T-helper 2 cell (primary cell): ENCODE results near the gene ZMYM5.
"Not testable (repeated sequence)": the region's sequence is repeated elsewhere in the genome, so short reads cannot be mapped to it uniquely, and the experiment has no call there.

Experiments used
- DNase-seq, 5 experiments: peaks; one replicate each; pipeline versions ENCODE4 v3.0.0 to v3.0.0-alpha.2; 2012 to 2022
- total RNA-seq, 2 donors: gene quantifications; one replicate each; lab custom pipeline; 2026; lab: John Stamatoyannopoulos, UW

ZMYM5 gene
- 40.2 to 71.6 reads per million in 2 donors for total RNA-seq

DNA sequence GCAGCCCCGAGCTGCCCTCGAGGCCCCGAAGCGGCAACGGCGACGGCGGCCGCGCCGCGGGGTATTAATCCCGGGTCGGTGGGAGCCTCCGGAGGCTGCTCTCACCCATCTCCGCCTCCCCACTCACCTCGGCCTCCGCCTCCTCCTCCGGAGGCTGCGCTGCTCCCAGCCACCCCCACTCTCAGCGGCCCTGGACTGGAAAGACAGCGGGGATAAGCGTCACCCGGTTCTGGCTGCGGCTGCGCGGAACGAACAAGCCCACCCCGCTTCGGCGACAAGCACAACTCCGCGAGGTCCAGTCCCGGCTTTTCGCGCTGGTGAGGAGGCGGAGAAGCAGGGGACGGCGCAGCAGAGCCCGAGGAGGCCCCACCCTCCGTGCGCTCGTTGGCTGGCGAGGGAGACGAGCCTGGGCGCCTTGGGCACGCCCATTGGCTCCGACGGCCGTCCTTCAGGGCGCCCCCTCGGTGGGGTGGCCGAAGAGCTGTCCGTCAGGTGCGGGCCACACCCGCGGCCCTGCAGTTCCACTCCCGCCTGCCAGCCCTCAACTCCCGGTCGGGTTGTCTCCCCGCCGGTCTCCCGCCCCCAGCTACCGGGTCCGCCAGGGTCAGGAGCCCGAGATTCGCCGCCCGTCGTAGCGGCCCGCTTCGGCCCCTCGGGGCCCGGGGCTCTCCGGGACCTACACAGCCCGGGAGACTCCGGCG lies at the start of gene ZMYM5:
Gene ZMYM5 (minus strand): TSS at position 327 of the 701 bp plus-strand sequence. CDS start 11,469 bp downstream, outside the sequence.
- peak; percentile 82 to 99 (median 93) for DNase-seq

DNA sequence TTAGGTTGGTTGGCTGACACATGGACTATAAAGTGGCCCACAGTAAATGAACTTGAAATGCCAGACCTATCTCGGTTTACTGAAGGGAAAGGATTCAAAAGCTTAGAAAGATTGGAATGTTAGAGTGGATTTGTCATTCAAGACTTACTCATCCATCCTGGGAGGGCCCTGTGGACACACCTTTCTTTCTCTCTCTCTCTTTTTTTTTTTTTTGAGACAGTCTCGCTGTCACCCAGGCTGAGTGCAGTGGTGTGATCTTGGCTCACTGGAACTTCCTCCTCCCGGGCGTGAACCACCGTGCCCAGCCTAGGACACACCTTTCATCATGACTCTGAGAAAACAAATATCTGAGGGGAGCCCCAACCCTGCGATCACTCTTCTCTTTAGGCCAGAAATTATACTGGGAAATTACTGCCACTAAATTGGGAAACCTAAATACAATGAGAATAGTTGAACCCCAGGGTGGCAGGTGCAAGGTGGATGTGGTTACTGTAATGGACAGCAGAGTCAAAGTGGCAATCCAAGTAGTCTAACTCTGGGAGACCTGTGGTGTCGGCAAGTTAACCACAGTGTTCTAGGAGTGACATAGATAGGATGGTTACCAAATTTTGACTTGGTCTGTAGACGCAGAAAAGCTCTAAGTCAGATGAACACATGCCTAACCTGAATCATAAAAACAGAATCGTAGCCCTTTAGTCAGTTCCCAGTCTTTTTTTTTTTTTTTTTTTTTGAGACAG lies 47.1 kb upstream of the ZMYM5 start:
- DNase-seq: peak in 1 of 5 experiments; percentile 2

DNA sequence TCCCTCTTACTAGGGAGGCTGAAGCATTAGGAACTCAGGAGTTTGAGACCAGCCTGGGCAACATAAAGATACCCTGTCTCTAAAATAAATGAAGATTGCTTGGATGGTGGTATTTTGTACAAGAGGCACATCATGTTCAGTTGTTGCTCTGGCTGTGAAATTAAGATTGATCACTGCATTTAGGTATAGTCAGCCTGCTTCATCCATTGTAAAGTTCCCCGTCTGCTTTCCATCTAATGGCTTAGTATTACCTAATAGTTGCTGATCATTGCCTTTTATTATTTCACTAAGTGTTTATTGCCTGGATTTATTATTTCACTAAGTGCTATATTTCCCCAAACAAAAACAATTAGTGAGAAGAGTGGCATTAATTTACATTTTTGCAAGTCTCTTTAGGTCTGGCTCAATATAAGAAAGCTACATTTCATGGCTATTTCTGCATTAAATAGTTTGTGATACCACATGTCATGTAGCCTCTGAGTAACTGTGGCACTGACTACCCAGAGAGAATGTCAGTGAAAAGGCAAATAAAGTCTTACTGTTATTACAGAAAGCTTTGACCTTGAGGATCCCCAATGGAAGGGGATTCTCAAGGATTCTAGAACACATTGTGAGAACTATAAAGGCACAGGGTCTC lies 45.0 kb upstream of the ZMYM5 start:
- DNase-seq: no peak

DNA sequence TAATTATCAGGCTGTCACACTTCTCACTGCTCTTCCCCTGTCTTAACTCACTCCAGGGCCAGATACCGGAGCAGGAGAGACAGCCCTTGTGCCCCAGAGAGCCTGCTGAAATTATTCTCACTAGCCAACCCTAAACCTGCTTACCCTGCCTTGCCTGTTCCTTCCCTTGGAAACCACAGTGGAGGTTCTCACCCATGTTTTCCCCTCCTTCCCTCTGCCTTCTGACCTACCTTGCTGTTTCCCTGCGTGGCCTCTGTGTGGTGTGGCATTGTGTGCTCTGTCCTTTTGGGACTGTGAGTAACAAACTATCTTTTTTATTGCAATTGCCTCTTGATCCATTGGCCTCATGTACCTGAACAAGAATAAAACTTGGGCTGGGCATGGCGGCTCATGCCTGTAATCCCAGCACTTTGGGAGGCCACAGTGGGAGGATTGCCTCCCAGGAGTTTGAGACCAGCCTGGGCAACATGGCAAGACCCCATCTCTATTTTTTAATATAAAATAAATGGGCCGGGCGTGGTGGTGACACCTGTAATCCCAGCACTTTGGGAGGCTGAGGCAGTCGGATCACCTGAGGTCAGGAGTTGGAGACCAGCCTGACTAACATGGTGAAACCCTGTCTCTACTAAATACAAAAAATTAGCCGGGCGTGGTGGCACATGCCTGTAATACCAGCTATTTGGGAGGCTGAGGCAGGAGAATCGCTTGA lies 42.2 kb upstream of the ZMYM5 start:
- not testable (repeated sequence) for DNase-seq

DNA sequence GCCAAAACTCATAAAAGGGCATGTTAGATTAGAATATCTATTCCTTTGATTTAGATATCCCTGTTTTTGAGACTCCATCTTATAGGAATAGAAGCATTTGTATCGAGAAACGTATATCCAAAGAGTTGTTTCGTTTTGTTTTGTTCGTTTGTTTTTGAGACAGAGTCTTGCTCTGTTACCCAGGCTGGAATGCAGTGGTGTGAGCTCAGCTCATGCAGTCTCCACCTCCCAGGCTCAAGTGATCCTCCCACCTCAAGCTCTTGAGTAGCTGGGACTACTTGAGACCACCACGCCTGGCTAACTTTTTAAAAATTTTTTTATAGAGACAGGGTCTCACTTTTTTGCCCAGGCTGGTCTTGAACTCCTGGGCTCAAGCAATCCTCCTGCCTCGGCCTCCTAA lies 26.6 kb upstream of the ZMYM5 start:
- no peak for DNase-seq

DNA sequence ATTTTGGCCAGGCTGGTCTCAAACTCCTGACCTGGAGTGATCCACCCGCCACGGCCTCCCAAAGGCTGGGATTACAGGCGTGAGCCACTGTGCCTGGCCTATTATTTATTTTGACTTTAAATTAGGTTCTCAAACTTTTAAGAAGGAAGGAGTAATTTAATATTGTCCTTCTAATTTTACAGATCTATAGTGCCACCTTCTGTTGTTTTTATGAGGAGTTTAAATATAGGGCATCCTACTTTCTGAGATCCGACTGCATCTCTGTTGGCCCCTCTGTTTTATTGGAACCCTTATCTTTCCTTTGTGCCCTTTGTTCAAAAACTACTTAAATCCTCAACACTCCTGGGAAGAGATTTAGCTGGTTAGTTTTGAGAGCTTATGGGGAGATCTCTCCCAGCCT lies 25.4 kb upstream of the ZMYM5 start:
- DNase-seq: peak in 1 of 5 experiments; percentile 17

DNA sequence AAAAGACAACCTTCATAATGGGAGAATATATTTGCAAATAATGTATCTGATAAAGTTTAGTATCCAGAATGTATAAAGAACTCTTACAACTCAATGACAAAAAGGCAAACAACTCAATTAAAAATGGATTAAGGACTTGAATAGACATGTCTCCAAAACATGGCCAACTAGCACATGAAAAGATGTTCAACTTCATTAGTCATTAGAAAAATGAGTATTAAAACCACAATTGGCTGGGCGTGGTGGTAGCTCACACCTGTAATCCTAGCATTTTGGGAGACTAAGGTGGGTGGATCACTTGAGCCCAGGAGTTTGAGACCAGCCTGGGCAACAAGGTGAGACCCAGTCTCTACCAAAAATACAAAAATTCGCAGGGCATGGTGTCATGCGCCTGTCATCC lies 18.8 kb upstream of the ZMYM5 start:
- no peak for DNase-seq

DNA sequence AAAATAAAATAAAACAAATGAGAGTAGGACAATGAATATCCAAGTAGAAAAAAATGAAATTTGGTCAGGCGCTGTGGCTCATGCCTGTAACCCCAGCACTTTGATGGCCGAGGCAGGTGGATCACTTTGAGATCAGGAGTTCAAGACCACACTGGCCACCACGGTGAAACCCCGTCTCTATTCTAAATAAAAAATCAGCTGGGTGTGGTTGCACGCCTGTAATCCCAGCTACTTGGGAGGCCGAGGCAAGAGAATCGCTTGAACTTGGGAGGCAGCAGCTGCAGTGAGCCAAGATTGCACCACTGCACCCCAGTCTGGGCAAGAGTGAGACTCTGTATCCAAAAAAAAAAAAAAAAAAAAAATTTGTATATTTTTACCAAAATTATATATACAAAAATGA lies 18.2 kb upstream of the ZMYM5 start:
- no peak for DNase-seq

DNA sequence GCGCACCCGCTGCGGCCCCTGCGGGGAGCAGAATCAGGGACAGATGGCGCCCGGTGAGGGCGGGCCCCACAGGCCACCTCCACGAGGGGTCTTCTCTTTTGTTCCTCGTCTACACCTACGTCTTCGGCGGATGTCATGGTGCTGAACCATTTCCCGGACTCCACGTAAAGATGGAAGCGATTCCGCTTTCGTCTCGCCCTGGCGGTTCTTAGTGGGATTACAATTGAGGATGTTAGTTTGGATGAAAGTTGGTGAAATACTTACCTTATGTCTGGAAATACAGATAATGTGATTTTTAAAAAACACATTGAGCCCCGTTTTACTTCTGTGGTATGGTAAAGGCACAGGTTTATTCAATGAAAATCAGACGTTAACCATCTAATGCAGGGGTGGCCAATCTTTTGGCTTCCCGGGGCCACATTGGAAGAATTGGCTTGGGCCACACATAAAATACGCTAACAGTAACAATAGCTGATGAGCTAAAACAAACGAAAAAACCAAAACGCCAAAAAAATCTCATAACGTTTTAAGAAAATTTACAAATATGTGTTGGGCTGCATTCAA lies 1.4 kb upstream of the ZMYM5 start:
- DNase-seq: peak in 3 of 5 experiments; percentile 58 to 87 (median 68)

DNA sequence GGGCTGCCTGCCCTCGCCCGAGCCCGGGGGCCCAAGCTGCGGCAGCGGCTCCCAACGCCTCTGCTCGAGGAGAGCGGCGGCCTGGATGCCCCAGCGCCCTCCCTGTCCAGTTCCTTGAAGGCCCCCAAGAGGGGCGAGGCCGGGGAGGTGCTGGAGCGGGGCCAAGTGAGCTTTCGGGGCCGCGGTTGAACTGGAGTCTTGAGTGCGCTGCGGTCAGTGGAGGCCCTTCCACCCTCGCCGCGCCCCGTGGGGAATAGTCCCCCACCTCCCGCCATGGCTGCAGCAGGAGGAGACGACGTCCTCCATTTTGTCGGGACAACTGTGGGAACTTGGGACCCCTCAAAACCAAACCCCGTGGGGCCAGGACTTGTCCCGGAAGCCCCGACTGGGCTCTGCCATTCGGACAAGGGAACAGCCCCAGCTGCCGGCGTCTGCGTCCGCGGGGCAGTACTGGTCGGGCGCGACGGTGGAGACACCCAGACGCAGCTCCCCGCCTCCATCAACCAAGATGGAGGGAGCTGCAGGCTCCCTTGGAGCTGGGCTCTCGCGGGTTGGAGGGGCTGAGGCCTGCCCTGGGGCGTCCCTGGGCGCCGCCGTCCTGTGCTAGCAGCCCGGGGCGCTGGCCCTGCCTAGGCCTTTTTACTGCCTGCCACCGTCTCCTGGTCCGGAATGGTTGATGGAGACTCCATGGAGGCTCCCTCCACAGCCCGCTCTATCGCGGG lies 736 bp upstream of the ZMYM5 start:
- peak; percentile 34 to 79 (median 56) for DNase-seq

DNA sequence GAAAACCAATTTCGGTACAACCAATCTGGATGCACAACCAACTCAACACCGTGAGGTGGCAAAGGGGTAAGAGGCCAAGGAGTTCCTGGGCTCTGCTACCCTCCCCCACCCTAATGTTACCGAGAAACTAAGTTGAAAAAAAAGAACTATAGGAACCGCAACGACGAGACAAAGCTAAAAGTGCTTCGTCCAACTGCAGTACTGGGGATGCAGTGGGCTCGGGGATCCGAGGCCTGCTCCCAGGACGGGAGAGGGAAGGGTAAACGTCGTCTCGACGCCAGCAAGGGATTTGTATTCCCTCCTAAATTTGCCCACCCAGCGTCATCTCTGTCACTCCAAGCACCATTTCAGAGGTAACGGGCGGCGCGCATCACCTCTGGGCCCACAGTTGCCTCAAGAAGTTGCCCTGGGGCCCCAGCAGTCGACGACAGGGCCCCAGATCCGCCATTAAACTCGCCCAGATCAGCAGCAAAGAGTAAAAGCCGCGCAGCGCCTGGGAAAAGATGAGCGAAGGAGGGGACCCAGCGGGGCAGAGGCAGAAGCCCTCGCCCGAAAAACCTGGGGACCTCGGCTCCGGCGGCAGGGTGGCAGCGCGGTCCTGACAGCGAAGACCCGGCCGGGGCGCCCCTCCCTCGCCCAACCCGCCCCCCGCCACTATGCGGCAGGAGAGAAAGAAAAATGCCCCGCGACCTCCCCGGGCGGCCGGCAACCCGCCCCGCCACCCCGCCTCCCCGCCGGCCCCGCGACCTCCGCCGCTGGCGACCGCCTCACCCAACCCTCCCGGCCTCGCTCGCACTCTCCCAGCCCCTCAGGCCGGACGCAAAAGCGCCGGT lies 752 bp downstream of the ZMYM5 start:
- peak; percentile 17 to 77 (median 30) for DNase-seq

DNA sequence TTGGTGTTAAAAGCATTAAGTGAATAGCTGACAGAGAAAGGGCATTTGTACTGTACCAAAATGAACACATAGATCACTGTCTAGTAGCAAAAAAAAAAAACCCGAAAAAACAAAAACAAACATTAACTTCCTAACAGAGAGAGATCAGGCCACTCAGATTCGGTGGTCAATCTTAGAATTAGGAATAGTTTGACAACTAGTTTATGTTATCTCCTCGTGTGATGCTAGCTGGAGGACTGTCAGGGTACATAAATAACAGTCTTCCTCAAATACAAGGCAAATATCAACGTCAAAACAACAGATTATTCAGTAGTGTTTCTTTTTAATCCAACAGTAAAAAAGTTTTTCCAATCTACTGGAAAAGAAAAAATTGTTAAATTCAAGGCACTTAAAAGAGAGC lies 1.7 kb downstream of the ZMYM5 start:
- DNase-seq: no peak

DNA sequence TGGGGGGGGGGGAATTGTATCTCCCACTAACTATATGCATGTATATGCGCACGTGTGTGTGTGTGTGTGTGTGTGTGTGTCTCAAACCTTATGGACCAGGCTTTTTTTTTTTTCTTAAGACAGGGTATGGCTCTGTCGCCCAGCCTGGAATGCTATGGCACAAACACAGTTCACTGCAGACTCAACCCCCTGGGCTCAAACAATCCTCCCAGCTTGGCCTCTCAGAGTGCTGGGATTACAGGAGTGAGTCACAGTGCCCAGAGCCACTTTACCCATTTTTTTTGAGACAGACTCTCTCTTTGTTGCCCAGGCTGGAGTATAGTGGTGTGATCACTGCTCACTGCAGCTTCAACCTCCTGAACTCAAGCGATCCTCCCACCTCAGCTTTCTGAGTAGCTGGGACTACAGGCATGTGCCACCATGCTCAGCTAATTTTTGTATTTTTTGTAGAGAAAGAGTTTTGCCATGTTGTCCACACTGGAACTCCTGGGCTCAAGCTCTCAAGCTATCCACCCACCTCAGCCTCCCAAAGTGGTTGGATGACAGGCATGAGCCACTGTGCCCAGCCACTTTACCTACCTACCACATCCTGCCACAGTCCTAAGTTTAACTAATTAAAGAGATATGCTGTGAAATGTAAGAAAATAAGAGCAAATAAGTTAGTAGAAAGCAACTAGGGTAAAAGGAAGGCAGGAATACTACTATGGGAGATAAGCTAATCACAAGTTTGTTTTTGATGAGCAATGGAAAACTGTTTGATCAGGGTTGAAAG lies 2.4 kb downstream of the ZMYM5 start:
- DNase-seq: peak in 1 of 5 experiments; percentile 71

DNA sequence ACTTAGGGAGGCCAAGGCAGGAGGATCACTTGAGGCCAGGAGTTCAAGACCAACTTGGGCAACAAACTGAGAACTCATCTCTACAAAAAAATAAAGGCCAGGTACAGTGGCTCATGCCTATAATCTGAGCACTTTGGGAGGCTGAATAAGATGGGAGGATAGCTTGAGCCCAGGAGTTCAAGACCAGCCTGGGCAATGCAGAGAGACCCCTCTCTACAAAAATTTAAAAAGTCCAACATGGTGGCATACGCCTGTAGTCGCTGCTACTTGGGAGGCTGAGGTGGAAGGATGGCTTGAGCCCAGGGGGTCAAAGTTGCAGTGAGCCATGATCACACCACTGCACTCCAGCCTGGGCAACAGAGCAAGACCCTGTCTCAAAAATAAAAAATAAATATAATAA lies 5.8 kb downstream of the ZMYM5 start:
- DNase-seq: not testable (repeated sequence)

DNA sequence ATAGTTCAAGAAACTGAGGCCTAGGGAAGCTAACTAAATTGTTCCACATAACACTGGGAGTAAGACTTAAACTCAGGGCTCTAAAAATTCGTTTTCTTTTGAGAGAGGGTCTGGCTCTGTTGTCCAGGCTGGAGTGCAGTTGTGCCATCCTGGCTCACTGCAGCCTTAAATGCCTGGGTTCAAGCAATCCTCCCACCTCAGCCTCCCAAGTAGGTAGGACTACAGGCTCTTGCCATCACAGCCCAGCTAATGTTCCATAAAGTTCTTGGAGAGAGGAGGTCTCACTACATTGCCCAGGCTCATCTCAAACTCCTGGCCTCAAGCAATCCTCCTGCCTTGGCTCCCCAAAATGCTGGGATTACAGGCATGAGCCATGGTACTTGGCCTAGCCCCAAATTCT lies 10.7 kb downstream of the ZMYM5 start:
- DNase-seq: no peak

DNA sequence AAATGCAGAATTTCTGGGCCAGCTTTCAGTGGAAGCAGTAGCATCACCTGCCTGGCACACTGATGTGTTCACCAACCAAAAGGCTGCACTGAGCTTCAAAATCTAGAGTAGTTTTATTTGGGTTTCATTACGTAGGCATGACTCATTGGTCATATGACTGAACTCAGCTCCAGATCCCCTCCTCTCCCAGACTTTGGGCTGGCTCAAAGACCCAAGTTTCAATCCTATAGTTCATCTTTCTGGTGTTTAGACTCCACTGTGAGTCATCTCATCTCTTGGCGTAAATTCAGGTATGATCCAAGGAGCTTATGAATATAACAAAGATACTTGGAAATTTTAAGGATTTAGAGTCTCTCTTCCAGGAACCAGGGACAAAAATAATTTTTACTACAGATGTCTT lies 17.7 kb downstream of the ZMYM5 start:
- no peak for DNase-seq

DNA sequence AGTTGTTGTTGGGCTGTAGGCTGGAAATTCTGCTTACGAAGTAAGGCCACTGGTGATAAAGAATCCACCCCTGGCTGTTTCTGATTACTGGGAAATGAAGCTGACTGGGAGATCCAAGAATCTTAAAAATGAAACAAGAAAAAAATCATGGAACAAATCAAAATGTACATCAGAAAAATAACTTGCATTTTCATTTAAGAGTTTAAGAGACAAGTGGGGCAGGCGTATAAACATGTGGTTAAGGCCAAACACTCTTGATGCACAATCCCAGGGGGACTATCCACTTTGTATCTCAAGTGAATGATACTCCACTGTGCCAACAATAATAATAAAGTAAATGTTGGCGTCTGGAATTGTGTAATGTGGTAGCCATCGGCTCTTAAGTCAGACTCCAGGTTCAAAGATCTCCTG lies 24.6 kb downstream of the ZMYM5 start:
- no peak for DNase-seq

DNA sequence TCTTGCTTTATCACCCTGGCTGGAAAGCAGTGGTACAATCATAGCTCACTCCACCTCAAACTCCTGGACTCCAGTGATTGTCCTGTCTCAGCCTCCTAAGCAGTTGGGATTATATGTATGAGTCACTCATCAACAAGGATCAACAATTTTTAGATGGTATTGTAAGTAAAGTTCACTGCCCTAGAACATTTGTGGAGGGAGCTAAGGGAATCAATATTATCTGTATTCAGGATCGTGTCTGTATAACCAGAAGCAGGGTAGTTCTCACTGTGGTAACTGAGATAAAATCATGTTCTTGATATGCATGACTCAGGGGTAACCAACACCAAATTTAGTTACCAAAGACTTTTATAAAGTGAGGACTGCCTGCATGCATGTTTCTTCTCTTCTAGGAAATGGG lies 27.0 kb downstream of the ZMYM5 start:
- peak in 1 of 5 experiments; percentile 78 for DNase-seq

DNA sequence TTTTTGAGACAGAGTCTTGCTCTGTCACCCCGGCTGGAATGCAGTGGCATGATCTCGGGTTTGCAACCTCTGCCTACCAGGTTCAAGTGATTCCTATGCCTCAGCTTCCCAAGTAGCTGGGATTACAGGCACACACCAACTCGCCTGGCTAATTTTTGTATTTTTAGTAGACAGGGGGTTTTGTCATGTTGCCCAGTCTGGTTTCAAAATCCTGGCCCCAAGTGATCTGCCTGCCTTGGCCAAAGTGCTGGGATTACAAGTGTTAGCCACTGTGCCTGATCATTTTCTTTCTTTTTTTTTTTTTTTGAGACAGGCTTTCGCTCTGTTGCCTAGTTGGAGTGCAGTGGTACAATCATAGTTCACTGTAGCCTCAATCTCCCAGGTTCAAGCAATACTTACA lies 28.7 kb downstream of the ZMYM5 start:
- no peak for DNase-seq

DNA sequence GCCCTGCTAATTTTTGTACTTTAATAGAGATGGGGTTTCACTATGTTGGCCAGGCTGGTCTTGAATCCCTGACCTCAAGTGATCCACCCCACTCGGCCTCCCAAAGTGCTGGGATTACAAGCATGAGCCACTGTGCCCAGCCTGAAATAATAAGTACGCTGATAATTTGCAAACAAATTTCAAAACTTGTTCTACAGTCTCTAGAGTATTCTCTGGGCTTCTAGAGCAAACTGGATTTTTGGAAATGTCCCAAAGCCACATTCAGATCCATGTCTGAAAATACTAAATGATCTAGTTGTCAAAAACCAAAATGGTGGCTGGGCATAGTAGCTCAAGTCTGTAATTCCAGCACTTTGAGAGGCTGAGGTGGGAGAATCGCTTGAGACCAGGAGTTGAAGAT lies 40.8 kb downstream of the ZMYM5 start:
- no peak for DNase-seq
